Measurements from ENCODE around the gene MAP9.

MAP9 gene

GRCh38 chr4:155371432-155372043 lies 5.2 kb downstream of the MAP9 start:
- in situ Hi-C loops (cut with HindIII; ENCODE audit: low sequenced_read_pairs), result no loop called here
- peak; percentile 45 for TF ChIP-seq CTCF (IDR thresholded peaks at IDR 0.05; ENCODE audit: low read depth, low read length)
- peak; percentile 37 for DNase-seq (ENCODE audit: low read depth, low spot score)
- no peak overlapping the region for H3K4me3 ChIP-seq (ENCODE audit: low read depth, low read length)

GRCh38 chr4:155367608-155368007 lies 9.2 kb downstream of the MAP9 start:
- TF ChIP-seq CTCF (IDR thresholded peaks at IDR 0.05; ENCODE audit: low read depth, low read length), result no peak
- H3K4me3 ChIP-seq (ENCODE audit: low read depth, low read length), result no peak overlapping the region
- no peak for DNase-seq (ENCODE audit: low read depth, low spot score)
- in situ Hi-C loops (cut with HindIII; ENCODE audit: low sequenced_read_pairs), result no loop called here

GRCh38 chr4:155353923-155354540 lies 22.7 kb downstream of the MAP9 start:
- TF ChIP-seq CTCF (IDR thresholded peaks at IDR 0.05; ENCODE audit: low read depth, low read length), result peak; percentile 83
- in situ Hi-C loops (cut with HindIII; ENCODE audit: low sequenced_read_pairs), result no loop called here
- DNase-seq (ENCODE audit: low read depth, low spot score), result peak; percentile 60
- H3K4me3 ChIP-seq (ENCODE audit: low read depth, low read length), result no peak overlapping the region

GRCh38 chr4:155342142-155342541 lies 34.6 kb downstream of the MAP9 start:
- peak; percentile 58 for DNase-seq (ENCODE audit: low read depth, low spot score)
- no peak overlapping the region for H3K4me3 ChIP-seq (ENCODE audit: low read depth, low read length)
- in situ Hi-C loops (cut with HindIII; ENCODE audit: low sequenced_read_pairs), result no loop called here
- TF ChIP-seq CTCF (IDR thresholded peaks at IDR 0.05; ENCODE audit: low read depth, low read length), result no peak

- DNase-seq (ENCODE audit: low read depth, low spot score), result no peak
- in situ Hi-C loops (cut with HindIII; ENCODE audit: low sequenced_read_pairs), result no loop called here
- TF ChIP-seq CTCF (IDR thresholded peaks at IDR 0.05; ENCODE audit: low read depth, low read length), result no peak
Measured at GRCh38 chr4:155339999-155340398, 36.8 kb downstream of the MAP9 start.

GRCh38 chr4:155339588-155339987 lies 37.2 kb downstream of the MAP9 start:
- no peak overlapping the region for H3K4me3 ChIP-seq (ENCODE audit: low read depth, low read length)
- in situ Hi-C loops (cut with HindIII; ENCODE audit: low sequenced_read_pairs), result no loop called here
- no peak for DNase-seq (ENCODE audit: low read depth, low spot score)
- TF ChIP-seq CTCF (IDR thresholded peaks at IDR 0.05; ENCODE audit: low read depth, low read length), result no peak

More at GRCh38 chr4:155339999-155340398, 36.8 kb downstream of the MAP9 start:
- no peak overlapping the region for H3K4me3 ChIP-seq (ENCODE audit: low read depth, low read length)
